ENCODE data around the gene TNFSF10. TPM values are rescaled to one million over a fixed set of nuclear protein-coding genes. Genes with fewer than 3 reads are reported as not detected.
"Not testable (repeated sequence)": the region's sequence is repeated elsewhere in the genome, so short reads cannot be mapped to it uniquely, and the experiment has no call there.

The TNFSF10 gene
- total RNA-seq = 10 to 100 TPM; 12.9 to 57.6 (median 40.0) TPM
- long read RNA-seq, partial matches to known transcripts = 1 of 6 reads
- long read RNA-seq, other reads (novel, unspliced or antisense) = 0 of 6 reads

DNA sequence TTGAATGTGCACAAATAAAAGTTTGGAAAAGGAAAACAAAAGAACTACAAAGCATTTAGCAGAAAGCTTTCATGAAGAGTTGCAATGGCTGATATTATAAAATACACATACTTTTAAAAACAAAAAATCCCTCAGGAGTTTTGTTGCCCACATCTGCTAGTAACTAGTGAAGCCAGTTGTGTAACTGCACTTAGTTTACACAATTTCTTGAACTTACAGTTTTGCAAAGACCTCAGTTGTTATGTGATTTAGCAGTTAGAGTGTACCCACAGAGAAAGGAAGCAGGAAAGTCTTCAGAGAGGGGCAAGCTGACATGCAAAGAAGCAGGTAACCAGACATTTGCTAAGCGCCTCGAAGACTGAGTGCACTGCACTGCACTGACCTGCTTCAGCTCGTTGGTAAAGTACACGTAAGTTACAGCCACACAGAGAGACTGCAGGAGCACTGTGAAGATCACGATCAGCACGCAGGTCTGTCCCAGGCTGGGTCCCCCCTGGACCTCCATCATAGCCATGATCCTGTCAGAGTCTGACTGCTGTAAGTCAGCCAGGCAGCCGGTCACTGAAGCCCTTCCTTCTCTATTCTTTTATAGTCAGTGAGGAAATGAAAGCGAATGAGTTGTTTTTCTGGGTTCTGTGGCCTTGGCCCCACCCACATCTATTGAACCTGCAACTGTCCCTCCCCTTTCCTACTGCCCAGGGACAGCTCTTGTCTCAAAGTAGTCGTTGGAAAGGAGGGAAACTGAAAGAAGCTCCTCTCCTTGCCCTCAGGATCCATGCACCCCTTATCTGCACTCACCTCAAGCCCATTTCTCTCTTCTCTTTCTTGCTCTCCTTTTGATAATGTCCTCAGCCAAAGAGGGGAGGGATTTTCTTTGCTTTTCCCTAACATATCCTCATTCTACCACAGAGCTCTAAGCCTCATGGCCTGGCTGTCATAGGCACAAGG, at the start of gene TNFSF10:
TNFSF10 (minus strand) TSS at position 560 of the 948 bp plus-strand sequence; CDS start at position 514, 46 bp downstream.
- ATAC-seq (peak; percentile 92 to 96 (median 94)), DNase-seq (peak; percentile 71 to 84 (median 79))
- H3K4me3 ChIP-seq = peak within 1 kb of the TSS; percentile 47 to 84 (median 68)
- peak; percentile 84 for TF ChIP-seq POLR2A (IDR thresholded peaks at IDR 0.05)
- TF ChIP-seq, protein P1, sequence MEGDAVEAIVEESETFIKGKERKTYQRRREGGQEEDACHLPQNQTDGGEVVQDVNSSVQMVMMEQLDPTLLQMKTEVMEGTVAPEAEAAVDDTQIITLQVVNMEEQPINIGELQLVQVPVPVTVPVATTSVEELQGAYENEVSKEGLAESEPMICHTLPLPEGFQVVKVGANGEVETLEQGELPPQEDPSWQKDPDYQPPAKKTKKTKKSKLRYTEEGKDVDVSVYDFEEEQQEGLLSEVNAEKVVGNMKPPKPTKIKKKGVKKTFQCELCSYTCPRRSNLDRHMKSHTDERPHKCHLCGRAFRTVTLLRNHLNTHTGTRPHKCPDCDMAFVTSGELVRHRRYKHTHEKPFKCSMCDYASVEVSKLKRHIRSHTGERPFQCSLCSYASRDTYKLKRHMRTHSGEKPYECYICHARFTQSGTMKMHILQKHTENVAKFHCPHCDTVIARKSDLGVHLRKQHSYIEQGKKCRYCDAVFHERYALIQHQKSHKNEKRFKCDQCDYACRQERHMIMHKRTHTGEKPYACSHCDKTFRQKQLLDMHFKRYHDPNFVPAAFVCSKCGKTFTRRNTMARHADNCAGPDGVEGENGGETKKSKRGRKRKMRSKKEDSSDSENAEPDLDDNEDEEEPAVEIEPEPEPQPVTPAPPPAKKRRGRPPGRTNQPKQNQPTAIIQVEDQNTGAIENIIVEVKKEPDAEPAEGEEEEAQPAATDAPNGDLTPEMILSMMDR (IDR thresholded peaks at IDR 0.05) = no peak
- intact Hi-C loops (cut with DNase I) = no loop called here
- WGBS (ENCODE audit: insufficient coverage, low coverage, low lambda C conversion rate, missing lambda C conversion rate) = 1% methylated on average over 9 of the region's 9 CpGs
- no peaks in the 10 kb centered on the region for H3K27me3 ChIP-seq
- peaks cover 0 to 25% (median 2%) of the 10 kb centered on the region in 4 donors for H3K4me1 ChIP-seq
- H3K9me3 ChIP-seq = no peaks in the 10 kb centered on the region
- H3K36me3 ChIP-seq = no peaks in the 10 kb centered on the region
- peak within 1 kb of the TSS; percentile 69 to 94 (median 88) for H3K27ac ChIP-seq

DNA sequence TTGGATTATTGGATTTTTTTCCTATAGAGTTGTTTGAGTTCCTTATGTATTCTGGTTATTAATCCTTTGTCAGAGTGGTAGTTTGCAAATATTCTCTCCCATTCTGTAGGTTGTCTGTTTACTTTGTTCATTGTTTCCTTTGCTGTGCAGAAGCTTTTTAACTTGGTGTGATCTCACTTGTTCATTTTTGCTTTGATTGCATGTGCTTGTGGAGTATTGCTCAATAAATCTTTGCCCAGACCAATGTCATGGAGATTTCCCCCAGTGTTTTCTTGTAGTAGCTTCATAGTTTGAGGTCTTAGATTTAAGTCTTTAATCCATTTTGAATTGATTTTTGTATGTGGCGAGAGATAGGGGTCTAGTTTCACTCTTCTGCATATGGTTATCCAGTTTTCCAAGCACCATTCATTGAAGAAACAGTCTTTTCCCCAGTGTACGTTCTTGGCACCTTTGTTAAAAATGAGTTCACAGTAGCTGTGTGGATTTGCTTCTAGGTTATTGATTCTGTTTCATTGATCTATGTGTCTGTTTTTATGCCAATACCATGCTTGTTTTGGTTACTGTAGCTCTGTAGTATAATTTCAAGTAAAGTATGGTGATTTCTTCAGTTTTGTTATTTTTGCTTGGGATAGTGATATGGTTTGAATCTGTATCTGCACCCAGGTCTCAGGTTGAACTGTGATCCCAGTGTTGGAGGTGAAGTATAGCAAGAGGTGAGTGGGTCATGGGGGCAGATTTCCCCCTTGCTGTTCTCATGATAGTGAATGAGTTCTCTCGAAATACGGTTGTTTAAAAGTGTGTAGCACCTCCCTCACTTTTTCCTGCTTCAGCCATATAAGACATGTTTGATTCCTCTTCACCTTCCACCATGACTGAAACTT, 46.1 kb upstream of the TNFSF10 start:
- peak overlapping the region in 2 of 3 donors; percentile 35 to 63 for H3K27ac ChIP-seq
- no peaks in the 10 kb centered on the region for H3K27me3 ChIP-seq
- TF ChIP-seq, protein P1 (IDR thresholded peaks at IDR 0.05) = no peak
- TF ChIP-seq POLR2A (IDR thresholded peaks at IDR 0.05) = no peak
- 53% methylated on average over 4 of the region's 4 CpGs for WGBS (ENCODE audit: insufficient coverage, low coverage, low lambda C conversion rate, missing lambda C conversion rate)
- H3K4me3 ChIP-seq = no peak overlapping the region
- peaks cover 0 to 13% (median 6%) of the 10 kb centered on the region in 4 donors for H3K4me1 ChIP-seq
- DNase-seq (no peak), ATAC-seq (peak; percentile 47 to 83 (median 82))
- H3K9me3 ChIP-seq = peaks cover 0 to 4% (median 0%) of the 10 kb centered on the region in 4 donors
- intact Hi-C loops (cut with DNase I) = no loop called here
- H3K36me3 ChIP-seq = no peaks in the 10 kb centered on the region

DNA sequence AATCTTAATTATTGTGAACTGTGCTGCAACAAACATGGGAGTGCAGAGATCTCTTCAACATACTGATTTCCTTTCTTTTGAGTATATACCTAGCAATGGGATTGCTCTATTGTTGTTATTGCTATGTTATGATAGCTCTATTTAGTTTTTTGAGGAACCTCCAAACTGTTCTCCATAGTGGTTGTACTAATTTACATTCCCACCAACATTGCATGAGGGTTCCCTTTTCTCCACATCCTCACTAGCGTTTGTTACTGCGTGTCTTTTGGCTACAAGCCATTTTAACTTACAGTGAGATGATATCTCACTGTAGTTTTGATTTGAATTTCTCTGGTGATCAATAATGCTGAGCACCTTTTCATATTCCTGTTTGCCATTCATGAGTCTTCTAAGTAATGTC, 45.5 kb upstream of the TNFSF10 start:
- Histone ChIP-seq H3K4me3 (no peak overlapping the region), H3K9me3 (peaks cover 0 to 4% (median 0%) of the 10 kb centered on the region in 4 donors), H3K36me3 (no peaks in the 10 kb centered on the region), H3K27ac (peak overlapping the region in 2 of 3 donors; percentile 35 to 63), H3K4me1 (peaks cover 0 to 19% (median 9%) of the 10 kb centered on the region in 4 donors), H3K27me3 (no peaks in the 10 kb centered on the region)
- 64% methylated on average over 2 of the region's 2 CpGs for WGBS (ENCODE audit: insufficient coverage, low coverage, low lambda C conversion rate, missing lambda C conversion rate)
- TF ChIP-seq, protein P1 (IDR thresholded peaks at IDR 0.05) = no peak
- TF ChIP-seq POLR2A (IDR thresholded peaks at IDR 0.05) = no peak
- no peak for DNase-seq
- intact Hi-C loops (cut with DNase I) = no loop called here
- peak in 1 of 4 donors; percentile 47 for ATAC-seq

DNA sequence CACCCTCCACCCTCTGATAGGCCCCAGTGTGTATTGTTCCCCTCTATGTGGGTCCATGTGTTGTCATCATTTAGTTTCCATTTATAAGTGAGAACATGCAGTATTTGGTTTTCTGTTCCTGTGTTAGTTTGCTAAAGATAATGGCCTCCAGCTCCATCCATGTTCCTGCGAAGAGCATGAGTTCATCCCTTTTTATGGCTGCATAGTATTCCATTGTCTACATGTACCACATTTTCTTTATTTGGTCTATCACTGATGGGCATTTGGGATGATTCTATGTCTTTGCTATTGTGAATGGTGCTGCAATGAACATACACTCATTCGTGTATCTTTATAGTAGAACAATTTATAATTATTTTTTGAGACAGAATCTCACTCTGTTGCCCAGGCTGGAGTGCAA, 43.6 kb upstream of the TNFSF10 start:
- intact Hi-C loops (cut with DNase I); H3K9me3 ChIP-seq; DNase-seq; H3K36me3 ChIP-seq; H3K27ac ChIP-seq; ATAC-seq; H3K4me3 ChIP-seq; H3K27me3 ChIP-seq: not testable (repeated sequence)
- 100% methylated on average over 2 of the region's 2 CpGs for WGBS (ENCODE audit: insufficient coverage, low coverage, low lambda C conversion rate, missing lambda C conversion rate)
- peaks cover 0 to 33% (median 19%) of the 10 kb centered on the region in 4 donors for H3K4me1 ChIP-seq
